H9 (cell line): ENCODE measurements around the gene KCNJ13. TPM values are rescaled to one million over a fixed set of nuclear protein-coding genes. Genes with fewer than 3 reads are reported as not detected.

Experiments used
- DNase-seq: peaks from one replicate; pipeline ENCODE4 v3.0.0-alpha.2; 2017
- H2AFZ ChIP-seq: one replicate; pipeline ENCODE4 v1.6.1; 2013; ENCODE audit warnings: mild to moderate bottlenecking, low read length, control low read depth, moderate library complexity
- H2AK5ac ChIP-seq: 2 replicates; pipeline ENCODE4 v1.6.1; 2013; ENCODE audit warnings: low read length, control low read depth, mixed read lengths; ENCODE audit not compliant: insufficient read length
- H2BK120ac ChIP-seq: one replicate; pipeline ENCODE4 v1.6.1; 2013; ENCODE audit warnings: low read depth, mild to moderate bottlenecking, low read length, control low read depth, inconsistent platforms; ENCODE audit not compliant: poor library complexity, severe bottlenecking
- H2BK12ac ChIP-seq: 2 replicates; pipeline ENCODE4 v1.6.1; 2013; ENCODE audit warnings: low read length, control low read depth, mixed read lengths, low read depth; ENCODE audit not compliant: insufficient read length
- H2BK15ac ChIP-seq: 2 replicates; pipeline ENCODE4 v1.6.1; 2013; ENCODE audit warnings: low read depth, low read length, control low read depth
- H2BK20ac ChIP-seq: one replicate; pipeline ENCODE4 v1.6.1; 2013; ENCODE audit warnings: low read depth, mild to moderate bottlenecking, low read length, control low read depth, inconsistent platforms; ENCODE audit not compliant: poor library complexity, severe bottlenecking
- H2BK5ac ChIP-seq: 2 replicates; pipeline ENCODE4 v1.6.1; 2013; ENCODE audit warnings: low read length, control low read depth, mixed read lengths; ENCODE audit not compliant: insufficient read length
- H3K14ac ChIP-seq: 2 replicates; pipeline ENCODE4 v1.6.1; 2013; ENCODE audit warnings: low read length, control low read depth; ENCODE audit not compliant: insufficient read depth
- H3K18ac ChIP-seq: 2 replicates; pipeline ENCODE4 v1.6.1; 2013; ENCODE audit warnings: low read depth, mild to moderate bottlenecking, mixed read lengths, low read length, control low read depth; ENCODE audit not compliant: insufficient read length
- H3K23ac ChIP-seq: 2 replicates; pipeline ENCODE4 v1.6.1; 2013; ENCODE audit warnings: low read length, control low read depth, mixed read lengths, low read depth; ENCODE audit not compliant: insufficient read length
- H3K23me2 ChIP-seq: 2 replicates; pipeline ENCODE4 v1.6.1; 2013; ENCODE audit warnings: low read depth, mild to moderate bottlenecking, mixed read lengths, low read length, control low read depth; ENCODE audit not compliant: insufficient read length, poor library complexity, severe bottlenecking
- H3K27ac ChIP-seq: 2 replicates; pipeline ENCODE4 v1.5.1; 2013; ENCODE audit warnings: low read length, control low read depth, mixed read lengths, low read depth; ENCODE audit not compliant: insufficient read length
- H3K27me3 ChIP-seq: 2 replicates; pipeline ENCODE4 v1.6.1; 2013; ENCODE audit warnings: low read length, control low read depth, inconsistent platforms; ENCODE audit not compliant: insufficient read depth
- H3K4ac ChIP-seq: 2 replicates; pipeline ENCODE4 v1.6.1; 2013; ENCODE audit warnings: low read depth, mild to moderate bottlenecking, control low read depth, inconsistent platforms, low read length, moderate library complexity
- H3K4me1 ChIP-seq: 2 replicates; pipeline ENCODE4 v1.6.1; 2013; ENCODE audit warnings: low read length, control low read depth, inconsistent platforms; ENCODE audit not compliant: insufficient read depth
- H3K4me2 ChIP-seq: 2 replicates; pipeline ENCODE4 v1.6.1; 2013; ENCODE audit warnings: low read length, control low read depth, mixed read lengths; ENCODE audit not compliant: insufficient read length, insufficient read depth
- H3K56ac ChIP-seq: 2 replicates; pipeline ENCODE4 v1.6.1; 2013; ENCODE audit warnings: low read depth, mild to moderate bottlenecking, mixed read lengths, low read length, control low read depth; ENCODE audit not compliant: insufficient read length
- H3K79me1 ChIP-seq: 2 replicates; pipeline ENCODE4 v1.6.1; 2013; ENCODE audit warnings: low read depth, mild to moderate bottlenecking, moderate library complexity, low read length, control low read depth, inconsistent platforms; ENCODE audit not compliant: insufficient read depth, poor library complexity, severe bottlenecking
- H3K79me2 ChIP-seq: 2 replicates; pipeline ENCODE4 v1.6.1; 2013; ENCODE audit warnings: low read length, control low read depth, inconsistent platforms; ENCODE audit not compliant: insufficient read depth
- H3K9ac ChIP-seq: 2 replicates; pipeline ENCODE4 v1.6.1; 2013; ENCODE audit warnings: low read length, control low read depth, mixed read lengths; ENCODE audit not compliant: insufficient read length; ENCODE audit errors: extremely low read depth
- H3K9me3 ChIP-seq: one replicate; pipeline ENCODE4 v1.6.1; 2013; ENCODE audit warnings: low read depth, low read length, inconsistent platforms; ENCODE audit not compliant: control insufficient read depth
- H3T11ph ChIP-seq: one replicate; pipeline ENCODE4 v1.6.1; 2013; ENCODE audit warnings: mild to moderate bottlenecking, low read length, control low read depth, inconsistent platforms
- H4K20me1 ChIP-seq: one replicate; pipeline ENCODE4 v1.6.1; 2013; ENCODE audit not compliant: control insufficient read depth, insufficient read length, insufficient read depth
- H4K5ac ChIP-seq: 2 replicates; pipeline ENCODE4 v1.6.1; 2013; ENCODE audit warnings: low read depth, mild to moderate bottlenecking, mixed read lengths, low read length, control low read depth; ENCODE audit not compliant: insufficient read length
- H4K8ac ChIP-seq: replicated peaks from 2 replicates; pipeline ENCODE4 v1.6.1; 2013; ENCODE audit warnings: low read length, control low read depth, mixed read lengths, low read depth; ENCODE audit not compliant: insufficient read length
- H4K91ac ChIP-seq: 2 replicates; pipeline ENCODE4 v1.6.1; 2013; ENCODE audit warnings: low read depth, mild to moderate bottlenecking, moderate library complexity, mixed read lengths, low read length, control low read depth; ENCODE audit not compliant: insufficient read length
- H3K27ac Mint-ChIP-seq, 3 experiments: 2 replicates in 2 of 3; 3 replicates in 1 of 3; pipeline ENCODE4 v1.8.0; 2020 to 2021; ENCODE audit warnings: mixed read lengths in 3 of 3, mild to moderate bottlenecking in 1 of 3, moderate library complexity in 1 of 3
- H3K27me3 Mint-ChIP-seq: 2 replicates; pipeline ENCODE4 v1.8.0; 2021; ENCODE audit warnings: low read depth, mild to moderate bottlenecking, moderate library complexity, mixed read lengths
- H3K36me3 Mint-ChIP-seq, 3 experiments: 2 replicates in 2 of 3; 3 replicates in 1 of 3; pipeline ENCODE4 v1.8.0; 2020 to 2021; ENCODE audit warnings: low read depth in 3 of 3, mixed read lengths in 3 of 3; ENCODE audit not compliant: insufficient read depth in 1 of 3
- H3K4me1 Mint-ChIP-seq, 2 experiments: 2 replicates each; pipeline ENCODE4 v1.8.0; 2020; ENCODE audit warnings: mixed read lengths in 2 of 2
- H3K4me3 Mint-ChIP-seq, 2 experiments: 2 replicates in 1 of 2; 3 replicates in 1 of 2; pipeline ENCODE4 v1.8.0; 2020 to 2021; ENCODE audit warnings: mild to moderate bottlenecking in 2 of 2, mixed read lengths in 2 of 2, moderate library complexity in 1 of 2
- H3K9me3 Mint-ChIP-seq, 2 experiments: 2 replicates in 1 of 2; 3 replicates in 1 of 2; pipeline ENCODE4 v1.8.0; 2020; ENCODE audit warnings: mild to moderate bottlenecking in 2 of 2, mixed read lengths in 2 of 2, moderate library complexity in 1 of 2
- WGBS: extraction: QIAGEN DNeasy Blood & Tissue Kit; methylation state at CpG from one replicate; pipeline ENCODE4 v1.1.7; 2013; ENCODE audit warnings: missing lambda C conversion rate, low lambda C conversion rate, mixed read lengths; ENCODE audit not compliant: insufficient read length; ENCODE audit errors: extremely low coverage; 5-methylcytosine and 5-hydroxymethylcytosine counted together
- total RNA-seq: library from RNA; stranded (reverse); gene quantifications from 2 replicates; pipeline ENCODE4 v1.2.1, GENCODE V29; 2021
- TF ChIP-seq, protein P1 (sequence below): fragments of 200-600 bp; sonication (generic); conservative IDR thresholded peaks from 3 replicates; pipeline ENCODE4 v1.8.0; 2021; ENCODE audit warnings: antibody characterized with exemption, mild to moderate bottlenecking

Gene KCNJ13
- total RNA-seq, 1 experiment from 2014 or later, result not detected

DNA sequence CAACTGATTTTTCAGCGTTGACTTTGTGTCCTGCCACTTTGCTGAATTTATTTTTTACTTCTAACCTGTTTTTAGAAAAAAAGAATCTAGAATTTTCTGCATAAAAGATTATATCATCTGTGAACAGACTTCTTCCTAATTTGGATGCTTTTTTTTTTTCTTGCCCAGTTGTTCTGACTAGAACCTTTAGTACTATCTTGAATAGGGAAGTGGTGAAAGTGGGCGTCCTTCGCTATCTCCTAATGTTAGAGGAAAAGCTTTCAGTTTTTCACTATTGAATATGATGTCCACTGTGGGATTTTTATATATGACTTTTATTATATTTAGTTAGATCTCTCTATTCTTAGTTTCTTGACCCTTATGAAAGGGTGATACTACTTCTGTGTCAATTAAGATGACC is 25.7 kb upstream of the KCNJ13 start:
- Histone ChIP-seq H3K79me1 (peaks cover 4% of the 10 kb centered on the region), H3K9ac (no peak overlapping the region), H2BK12ac (no peak overlapping the region), H2BK15ac (no peak overlapping the region), H3K4me2 (no peak overlapping the region), H3T11ph (no peak overlapping the region), H3K18ac (no peak overlapping the region), H3K27ac (no peak overlapping the region), H4K91ac (no peak overlapping the region), H3K56ac (no peak overlapping the region), H2AFZ (no peak overlapping the region), H3K9me3 (no peaks in the 10 kb centered on the region), H2BK5ac (no peak overlapping the region), H3K79me2 (no peaks in the 10 kb centered on the region; the same call in 1 of the 2 replicates), H4K20me1 (no peaks in the 10 kb centered on the region), H4K8ac (no peak overlapping the region), H3K4ac (no peak overlapping the region), H4K5ac (no peak overlapping the region), H2BK120ac (no peak overlapping the region), H3K27me3 (no peaks in the 10 kb centered on the region), H3K23me2 (no peaks in the 10 kb centered on the region), H3K23ac (no peak overlapping the region), H2BK20ac (no peak overlapping the region), H2AK5ac (no peak overlapping the region), H3K4me1 (no peaks in the 10 kb centered on the region), H3K14ac (no peak overlapping the region)
- Mint-ChIP-seq H3K4me3 (no peak overlapping the region), H3K9me3 (no peaks in the 10 kb centered on the region), H3K27me3 (no peaks in the 10 kb centered on the region), H3K4me1 (peaks cover 11% of the 10 kb centered on the region in 2 experiments), H3K27ac (no peak overlapping the region), H3K36me3 (peaks cover 14 to 54% (median 31%) of the 10 kb centered on the region in 3 experiments)
- TF ChIP-seq, protein P1, sequence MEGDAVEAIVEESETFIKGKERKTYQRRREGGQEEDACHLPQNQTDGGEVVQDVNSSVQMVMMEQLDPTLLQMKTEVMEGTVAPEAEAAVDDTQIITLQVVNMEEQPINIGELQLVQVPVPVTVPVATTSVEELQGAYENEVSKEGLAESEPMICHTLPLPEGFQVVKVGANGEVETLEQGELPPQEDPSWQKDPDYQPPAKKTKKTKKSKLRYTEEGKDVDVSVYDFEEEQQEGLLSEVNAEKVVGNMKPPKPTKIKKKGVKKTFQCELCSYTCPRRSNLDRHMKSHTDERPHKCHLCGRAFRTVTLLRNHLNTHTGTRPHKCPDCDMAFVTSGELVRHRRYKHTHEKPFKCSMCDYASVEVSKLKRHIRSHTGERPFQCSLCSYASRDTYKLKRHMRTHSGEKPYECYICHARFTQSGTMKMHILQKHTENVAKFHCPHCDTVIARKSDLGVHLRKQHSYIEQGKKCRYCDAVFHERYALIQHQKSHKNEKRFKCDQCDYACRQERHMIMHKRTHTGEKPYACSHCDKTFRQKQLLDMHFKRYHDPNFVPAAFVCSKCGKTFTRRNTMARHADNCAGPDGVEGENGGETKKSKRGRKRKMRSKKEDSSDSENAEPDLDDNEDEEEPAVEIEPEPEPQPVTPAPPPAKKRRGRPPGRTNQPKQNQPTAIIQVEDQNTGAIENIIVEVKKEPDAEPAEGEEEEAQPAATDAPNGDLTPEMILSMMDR, result no peak
- WGBS, result no CpG with 5 or more reads among the region's 3 CpGs
- no peak for DNase-seq
